GM21381 (cell line): ENCODE measurements around the gene E4F1.

Source experiments
- ATAC-seq: cut with Tn5 transposase; IDR thresholded peaks from one replicate; pipeline ENCODE4 v1.9.1; 2021; ENCODE audit warnings: mild to moderate bottlenecking, moderate library complexity; ENCODE audit not compliant: unreplicated experiment

The E4F1 gene, protein sequence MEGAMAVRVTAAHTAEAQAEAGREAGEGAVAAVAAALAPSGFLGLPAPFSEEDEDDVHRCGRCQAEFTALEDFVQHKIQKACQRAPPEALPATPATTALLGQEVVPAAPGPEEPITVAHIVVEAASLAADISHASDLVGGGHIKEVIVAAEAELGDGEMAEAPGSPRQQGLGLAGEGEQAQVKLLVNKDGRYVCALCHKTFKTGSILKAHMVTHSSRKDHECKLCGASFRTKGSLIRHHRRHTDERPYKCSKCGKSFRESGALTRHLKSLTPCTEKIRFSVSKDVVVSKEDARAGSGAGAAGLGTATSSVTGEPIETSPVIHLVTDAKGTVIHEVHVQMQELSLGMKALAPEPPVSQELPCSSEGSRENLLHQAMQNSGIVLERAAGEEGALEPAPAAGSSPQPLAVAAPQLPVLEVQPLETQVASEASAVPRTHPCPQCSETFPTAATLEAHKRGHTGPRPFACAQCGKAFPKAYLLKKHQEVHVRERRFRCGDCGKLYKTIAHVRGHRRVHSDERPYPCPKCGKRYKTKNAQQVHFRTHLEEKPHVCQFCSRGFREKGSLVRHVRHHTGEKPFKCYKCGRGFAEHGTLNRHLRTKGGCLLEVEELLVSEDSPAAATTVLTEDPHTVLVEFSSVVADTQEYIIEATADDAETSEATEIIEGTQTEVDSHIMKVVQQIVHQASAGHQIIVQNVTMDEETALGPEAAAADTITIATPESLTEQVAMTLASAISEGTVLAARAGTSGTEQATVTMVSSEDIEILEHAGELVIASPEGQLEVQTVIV

DNA sequence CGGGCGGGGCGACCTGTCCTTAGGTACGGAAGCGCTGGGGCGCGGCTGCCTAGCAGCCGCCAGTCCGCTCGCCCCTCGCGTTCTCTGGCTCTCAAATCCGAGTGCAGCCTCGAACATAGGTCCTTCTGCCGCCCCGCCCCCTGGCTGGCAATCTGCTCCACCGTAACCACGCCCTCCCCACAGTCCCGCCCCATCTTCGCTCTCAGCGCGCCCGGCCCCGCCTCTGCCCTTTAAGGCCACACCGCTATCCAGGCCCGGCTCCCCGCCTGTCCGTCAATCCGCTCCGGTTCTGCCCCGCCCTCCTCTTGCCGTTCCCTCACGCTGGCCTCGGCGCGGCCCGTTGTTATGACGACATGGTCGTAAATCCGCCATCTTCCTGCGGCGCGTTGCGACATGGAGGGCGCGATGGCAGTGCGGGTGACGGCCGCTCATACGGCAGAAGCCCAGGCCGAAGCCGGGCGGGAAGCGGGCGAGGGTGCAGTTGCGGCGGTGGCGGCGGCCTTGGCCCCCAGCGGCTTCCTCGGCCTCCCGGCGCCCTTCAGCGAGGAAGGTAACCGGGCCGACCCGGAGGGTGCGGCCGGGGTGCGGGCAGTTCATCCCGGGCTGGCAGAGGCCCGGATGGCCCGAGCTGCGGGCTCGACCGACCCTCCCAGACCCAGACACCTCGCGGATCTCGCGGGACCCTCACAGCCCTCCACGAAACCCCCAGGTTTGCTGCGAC is at the start of gene E4F1:
E4F1 (plus strand) TSS at position 371 of the 721 bp plus-strand sequence; CDS start at position 394, 23 bp downstream.
- peak; percentile 96 for ATAC-seq

DNA sequence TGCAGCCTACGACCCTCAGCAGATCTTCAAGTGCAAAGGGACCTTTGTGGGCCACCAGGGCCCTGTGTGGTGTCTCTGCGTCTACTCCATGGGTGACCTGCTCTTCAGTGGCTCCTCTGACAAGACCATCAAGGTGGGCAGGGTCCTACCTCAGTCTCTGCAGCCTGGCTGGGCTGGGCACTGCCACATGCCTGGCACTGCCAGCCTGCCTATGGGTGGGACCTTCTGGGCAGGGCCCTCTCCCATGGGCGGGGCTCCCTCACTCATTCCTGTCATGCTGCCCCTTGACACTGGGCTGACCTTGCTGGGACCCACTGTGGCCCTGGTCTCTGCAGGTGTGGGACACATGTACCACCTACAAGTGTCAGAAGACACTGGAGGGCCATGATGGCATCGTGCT is 49.5 kb upstream of the E4F1 start:
- ATAC-seq, result no peak

DNA sequence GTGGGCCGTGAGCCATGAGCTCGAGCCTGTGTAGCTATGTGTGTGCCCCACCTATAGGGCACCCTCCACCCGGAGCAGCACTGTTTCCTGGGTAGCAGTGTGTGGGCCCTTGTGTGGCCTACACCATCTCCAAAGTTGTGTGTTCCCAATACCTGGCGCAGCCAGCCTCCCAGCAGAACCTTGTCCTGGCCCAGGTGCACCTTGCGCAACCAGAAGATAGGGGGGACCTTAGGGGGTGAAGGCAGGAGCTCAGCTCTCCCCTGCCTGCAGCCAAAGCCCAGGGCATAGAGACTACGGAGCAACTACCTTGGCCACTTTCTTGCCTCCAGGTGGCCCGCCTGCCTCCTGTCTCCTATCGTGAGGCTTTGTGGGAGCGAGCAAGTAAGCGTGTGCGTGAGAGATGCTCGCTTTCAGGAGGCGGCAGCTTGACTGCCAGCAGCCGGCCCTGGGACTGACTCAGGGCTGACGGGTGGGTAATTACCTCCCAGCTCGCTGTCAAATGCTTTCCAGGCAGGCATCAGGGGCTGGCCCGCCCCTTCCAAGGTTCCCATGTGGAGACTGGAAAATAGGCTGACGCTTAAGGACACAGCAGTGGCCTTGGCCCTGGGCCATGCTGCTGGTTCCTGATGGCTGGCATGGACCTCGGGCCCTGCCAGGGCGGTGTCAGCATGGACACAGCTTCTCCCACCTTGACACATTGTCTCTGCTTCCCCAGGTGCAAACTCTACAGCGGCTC is 48.8 kb upstream of the E4F1 start:
- ATAC-seq, result no peak

DNA sequence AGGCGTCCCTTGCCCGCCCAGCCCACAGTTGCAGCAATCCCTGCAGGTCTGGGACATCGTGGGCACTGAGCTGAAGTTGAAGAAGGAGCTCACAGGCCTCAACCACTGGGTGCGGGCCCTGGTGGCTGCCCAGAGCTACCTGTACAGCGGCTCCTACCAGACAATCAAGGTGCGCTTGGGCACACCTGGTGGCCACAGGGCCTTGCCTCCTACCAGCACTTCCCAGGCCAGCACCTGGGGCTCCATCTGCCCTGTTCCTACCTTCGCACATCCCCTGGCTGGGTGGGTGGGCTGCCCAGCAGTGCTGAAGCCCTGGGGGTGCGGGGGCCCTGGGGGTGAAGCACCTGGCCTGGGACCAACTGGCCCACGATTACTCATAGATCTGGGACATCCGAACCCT is 47.9 kb upstream of the E4F1 start:
- ATAC-seq, result no peak

DNA sequence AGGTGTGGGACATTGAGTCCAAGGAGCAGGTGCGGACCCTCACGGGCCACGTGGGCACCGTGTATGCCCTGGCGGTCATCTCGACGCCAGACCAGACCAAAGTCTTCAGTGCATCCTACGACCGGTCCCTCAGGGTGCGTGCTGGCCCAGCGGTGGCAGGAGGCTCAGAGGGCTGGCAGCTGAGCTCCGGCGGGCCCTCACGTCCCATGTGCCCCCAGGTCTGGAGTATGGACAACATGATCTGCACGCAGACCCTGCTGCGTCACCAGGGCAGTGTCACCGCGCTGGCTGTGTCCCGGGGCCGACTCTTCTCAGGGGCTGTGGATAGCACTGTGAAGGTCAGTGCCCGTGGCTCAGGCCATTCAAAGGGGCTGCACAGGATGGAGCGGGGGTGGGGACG is 47.3 kb upstream of the E4F1 start:
- no peak for ATAC-seq

DNA sequence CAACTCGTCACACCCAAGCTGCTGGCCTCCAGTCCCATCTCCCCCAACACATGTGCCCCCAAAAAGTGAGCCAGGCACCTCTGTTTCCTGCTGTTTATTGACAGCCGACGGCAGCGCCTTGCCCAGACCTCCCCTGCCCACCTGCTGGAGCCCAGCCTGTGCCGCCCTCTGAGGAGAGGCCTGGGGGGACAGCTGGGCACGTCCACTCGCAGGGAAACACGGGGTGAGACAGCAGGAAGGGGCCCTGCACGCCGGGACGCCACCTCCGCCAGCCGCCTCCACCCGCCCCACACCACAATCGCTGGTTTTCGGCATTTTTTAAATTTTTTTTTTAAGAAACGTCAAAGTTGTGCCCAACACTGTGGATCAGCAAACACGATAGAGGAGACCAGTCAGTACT is 46.3 kb upstream of the E4F1 start:
- no peak for ATAC-seq

DNA sequence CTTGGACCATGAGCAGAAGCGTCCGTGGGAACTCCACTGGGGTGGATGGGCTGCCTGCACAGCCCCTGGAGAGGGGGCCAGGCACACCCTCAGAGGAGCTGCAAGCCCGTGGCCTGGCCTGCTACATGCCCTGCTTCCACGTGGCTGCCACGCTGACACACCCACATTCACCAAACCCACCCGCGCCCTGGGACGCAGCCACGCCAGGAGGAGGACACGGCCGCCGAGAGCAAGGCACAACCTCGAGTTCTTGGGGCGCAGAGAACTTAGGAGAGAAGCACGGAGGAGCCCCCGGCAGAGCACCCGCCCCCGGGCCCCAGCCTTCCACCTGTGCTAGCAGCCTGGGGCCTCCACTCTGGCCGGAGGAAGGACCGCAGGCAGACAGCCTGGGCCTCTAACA is 45.8 kb upstream of the E4F1 start:
- ATAC-seq, result no peak

DNA sequence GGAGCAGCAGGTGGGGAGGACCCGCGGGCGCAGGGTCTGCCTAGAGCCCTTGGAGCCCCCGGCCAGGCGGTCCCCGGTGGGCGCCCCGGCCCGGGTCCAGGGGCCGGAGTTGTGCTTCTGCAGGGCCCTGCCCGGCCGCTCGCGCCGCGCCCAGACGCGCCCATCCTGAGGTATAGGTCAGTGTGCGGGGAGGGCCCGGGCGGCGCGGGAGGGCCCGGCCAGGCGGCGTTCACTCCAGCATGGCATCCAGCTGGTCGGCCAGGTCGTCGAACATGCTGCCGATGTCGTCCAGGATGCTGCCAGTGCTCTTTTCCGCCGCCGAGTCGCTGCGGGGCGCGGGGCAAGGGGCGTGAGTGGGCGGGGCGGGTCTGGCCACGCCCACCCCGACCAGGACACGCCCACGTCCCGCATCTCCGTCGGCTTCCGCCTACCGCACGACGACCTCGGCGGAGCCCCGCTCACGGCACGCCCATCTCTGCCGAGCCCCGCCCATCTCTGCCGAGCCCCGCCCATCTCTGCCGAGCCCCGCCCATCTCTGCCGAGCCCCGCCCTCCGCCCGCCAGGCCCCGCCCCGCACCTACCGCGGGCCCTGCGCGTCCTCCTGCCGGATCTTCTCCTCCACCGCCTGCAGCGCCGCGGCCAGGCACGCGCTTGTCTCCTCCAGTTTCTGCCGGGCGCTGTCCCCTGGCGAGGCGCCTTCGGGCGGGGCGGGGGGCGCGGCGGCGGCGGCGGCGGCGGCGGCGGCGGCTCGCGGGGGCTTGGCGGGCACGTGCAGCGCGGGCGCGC is 44.9 kb upstream of the E4F1 start:
- no peak for ATAC-seq

DNA sequence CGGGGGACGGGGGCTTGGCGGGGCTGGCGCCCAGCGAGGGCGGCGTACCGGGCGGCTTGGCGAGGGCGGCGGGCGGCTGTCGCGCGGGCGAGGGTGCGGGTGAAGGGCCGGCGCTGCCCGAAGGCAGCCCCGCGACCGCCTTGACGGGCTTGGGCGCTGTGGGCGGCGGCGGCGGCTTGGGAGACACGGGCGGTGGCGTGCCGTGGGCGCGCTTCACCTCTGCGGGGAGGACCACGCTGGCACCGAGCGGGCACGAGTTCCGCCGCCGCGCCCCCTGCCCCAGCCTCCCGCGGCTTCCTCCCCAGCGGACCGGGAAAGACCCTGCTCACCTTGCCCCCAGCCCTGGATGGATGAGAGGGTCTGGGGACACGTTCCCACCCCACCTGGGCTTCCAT is 44.3 kb upstream of the E4F1 start:
- no peak for ATAC-seq

DNA sequence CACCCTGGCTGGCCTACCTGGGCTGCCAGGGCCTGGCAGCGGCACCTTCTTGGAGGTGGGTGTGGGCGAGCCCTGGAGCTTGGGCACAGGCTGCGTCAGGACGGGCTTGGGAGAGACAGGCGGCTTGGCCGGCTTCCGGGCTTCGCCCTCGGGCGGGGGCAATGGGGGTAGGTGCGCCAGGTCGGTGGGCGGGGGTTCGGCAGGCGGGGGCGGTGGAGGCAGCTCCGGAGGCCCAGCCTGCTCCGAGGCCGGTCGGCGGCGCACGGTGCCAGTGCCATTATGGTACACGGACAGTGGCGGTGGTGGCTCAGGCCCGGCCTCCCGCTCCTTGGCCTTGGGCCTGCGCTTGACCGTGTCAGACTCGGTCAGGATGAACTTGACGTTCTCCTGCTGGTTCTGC is 43.8 kb upstream of the E4F1 start:
- no peak for ATAC-seq

DNA sequence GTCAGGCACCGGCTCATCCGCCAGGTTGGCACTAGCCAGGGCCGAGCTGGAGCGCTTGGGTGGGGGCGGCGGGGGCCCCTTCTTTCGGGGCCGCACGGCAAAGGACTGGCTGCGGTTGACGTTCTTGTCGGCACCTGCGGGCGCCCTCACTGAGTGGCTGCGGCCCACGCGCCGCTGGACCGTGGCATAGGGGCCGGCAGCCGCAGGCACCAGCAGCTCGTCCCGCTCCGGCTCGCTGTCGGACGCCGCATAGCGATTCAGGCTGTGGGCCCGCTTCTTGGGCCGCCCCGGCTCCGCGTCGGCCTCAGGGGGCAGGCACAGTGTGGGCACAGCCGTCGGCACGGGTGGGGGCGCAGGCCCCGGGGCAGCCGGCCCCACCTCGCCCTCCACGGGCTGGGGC is 42.9 kb upstream of the E4F1 start:
- no peak for ATAC-seq

DNA sequence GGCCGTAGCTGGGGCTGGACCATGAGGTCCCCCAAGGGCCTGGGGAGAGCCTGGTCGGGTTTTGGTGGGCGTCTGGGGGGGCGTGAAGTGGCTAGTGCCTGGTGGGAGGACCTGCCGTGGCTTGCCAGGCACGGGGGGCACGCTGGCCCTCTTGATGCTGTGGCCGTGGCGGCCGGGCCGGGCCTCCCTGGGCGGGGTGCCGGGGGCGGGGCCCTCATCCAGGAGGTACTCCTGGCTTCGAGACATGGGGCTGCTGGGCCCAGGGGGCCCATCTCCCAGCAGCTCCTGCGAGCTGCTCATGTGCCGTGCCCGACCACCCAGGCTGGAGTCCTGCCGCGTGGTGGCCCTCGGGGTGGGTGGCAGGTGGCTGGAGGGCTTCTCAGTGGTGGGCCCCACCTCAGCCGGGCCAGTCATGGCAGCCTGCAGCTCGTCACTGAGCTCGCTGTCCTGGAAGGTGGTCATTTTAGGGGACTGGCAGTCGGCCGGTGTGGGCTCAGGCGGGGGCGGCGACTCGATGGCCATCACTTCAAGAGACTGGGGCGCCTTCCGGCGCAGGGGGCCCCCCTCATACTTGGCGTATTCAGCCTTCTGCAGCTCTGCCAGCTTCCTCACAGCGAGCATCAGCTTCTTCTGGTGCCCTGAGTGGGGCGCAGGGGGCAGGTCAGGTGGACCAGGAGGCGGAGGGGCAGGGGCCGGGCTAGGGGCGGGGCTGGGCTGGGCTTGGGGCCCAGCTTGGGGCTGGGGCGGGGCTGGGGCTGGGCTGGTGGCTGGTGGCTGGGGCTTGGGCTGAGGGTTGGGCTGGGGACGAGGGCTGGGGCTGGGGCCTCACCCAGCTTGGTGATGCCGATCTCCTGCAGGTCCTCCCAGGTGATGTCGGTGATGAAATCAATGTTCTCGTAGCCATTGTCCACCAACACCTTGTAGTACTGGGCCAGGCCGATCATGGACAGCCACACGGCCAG is 42.1 kb upstream of the E4F1 start:
- no peak for ATAC-seq

DNA sequence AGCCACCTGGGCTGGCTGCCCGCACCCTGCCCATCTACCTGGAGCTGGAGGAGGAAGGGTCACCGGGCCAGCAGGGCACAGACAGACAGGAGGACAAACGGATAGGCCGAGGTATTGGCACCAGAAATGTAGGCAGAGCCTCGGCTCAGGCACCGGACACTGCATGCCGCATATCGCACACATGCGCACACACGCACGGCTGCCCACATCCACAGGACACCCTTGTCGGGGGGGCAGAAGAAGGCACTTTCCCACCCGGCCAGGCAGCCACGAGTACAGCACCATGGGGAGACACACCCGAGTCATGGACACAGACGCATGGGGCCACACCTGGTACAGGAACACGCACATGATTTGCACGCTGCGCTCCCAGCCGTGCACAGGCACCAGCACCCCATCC is 41.4 kb upstream of the E4F1 start:
- no peak for ATAC-seq

DNA sequence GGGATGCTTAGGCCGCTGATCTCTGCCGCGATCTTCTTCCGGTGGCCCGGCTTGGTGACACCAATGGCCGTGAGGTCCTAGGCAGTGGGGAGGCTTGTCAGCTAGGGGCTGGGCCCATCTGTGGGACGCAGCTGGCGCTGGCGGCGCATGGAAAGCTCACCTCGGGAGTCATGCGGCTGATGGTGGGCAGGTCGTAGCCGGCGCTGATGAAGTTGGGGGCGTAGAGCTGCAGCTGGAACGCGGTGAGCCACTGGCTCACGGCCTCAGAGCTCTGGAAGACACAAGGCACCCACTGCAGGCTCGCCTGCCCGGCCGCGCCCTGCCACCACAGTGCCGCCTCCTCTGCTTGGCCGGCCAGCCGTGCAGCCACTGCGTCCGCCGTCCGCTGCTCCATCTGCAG is 39.7 kb upstream of the E4F1 start:
- no peak for ATAC-seq

DNA sequence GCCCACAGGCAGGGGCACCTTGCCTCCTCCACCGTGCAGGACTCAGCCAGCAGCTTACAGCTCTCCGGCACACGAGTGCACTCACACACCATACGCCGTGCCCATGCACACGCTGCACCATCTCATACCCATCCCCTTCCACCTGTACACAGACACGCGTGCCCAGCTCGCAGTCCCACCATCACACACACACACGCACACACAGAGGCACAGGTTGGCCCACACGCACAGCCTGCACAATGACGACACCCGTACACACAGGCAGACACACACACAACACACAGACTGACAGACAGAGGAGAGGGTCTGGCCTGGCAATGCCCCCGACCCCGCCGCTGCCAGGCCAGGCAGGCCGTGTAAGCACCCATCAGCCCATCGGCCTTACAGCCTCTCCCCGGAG is 39.0 kb upstream of the E4F1 start:
- ATAC-seq, result no peak

DNA sequence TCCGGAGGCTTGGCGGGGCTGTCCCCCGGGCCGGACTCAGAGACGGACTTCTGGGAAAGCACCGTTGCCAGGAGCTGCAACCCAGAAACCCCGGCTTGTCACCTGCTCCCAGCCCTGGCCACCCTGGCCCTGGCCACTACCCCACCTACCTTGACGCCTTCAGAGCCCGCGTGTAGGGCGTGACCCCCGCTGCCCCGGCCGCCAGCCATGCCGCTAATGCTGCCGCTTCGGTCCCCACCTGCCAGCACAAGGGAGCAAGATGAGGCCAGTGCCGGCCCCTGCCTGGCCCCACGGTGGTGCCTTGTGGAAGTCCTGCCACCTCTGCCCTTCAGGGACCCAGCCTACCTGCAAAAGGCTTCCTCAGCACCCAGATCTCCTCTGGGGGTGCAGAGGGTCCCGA is 38.4 kb upstream of the E4F1 start:
- ATAC-seq, result no peak

DNA sequence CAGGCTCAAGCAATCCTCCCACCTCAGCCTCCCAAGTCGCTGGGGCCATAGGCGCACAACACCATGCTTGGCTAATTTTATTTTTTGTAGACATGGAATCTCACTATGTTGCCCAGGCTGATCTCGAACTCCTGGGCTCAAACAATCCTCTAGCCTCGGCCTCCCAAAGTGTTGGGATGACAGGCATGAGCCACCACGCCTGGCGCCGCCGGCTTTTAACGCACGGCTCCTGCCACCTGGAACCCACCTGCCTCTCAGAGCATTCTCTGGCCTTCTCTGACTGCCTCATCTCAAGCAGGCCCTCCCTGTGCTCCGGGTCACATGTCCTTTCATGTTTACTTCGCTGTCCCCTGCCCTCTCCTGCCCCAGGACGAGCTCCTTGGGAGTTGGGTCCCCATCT is 37.3 kb upstream of the E4F1 start:
- ATAC-seq, result no peak

DNA sequence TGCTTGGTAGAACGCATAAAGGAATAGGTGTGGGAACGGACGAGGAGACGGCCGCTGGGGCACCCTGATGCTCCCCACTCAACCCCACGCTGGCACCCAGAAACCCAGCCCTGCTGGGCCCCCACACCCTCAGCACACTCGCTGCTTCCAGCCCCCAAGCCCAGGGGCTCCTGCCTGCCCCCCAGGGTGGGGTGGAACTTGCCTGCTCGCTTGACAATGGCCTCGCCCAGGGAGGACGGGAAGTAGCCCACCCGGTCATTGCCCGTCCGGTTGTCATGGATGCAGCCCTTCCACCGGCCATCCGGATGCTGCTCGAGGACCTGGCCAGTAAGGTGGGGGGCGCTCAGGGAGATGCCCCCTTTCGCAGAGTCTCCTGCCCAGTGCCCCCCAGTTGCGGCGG is 36.9 kb upstream of the E4F1 start:
- no peak for ATAC-seq

DNA sequence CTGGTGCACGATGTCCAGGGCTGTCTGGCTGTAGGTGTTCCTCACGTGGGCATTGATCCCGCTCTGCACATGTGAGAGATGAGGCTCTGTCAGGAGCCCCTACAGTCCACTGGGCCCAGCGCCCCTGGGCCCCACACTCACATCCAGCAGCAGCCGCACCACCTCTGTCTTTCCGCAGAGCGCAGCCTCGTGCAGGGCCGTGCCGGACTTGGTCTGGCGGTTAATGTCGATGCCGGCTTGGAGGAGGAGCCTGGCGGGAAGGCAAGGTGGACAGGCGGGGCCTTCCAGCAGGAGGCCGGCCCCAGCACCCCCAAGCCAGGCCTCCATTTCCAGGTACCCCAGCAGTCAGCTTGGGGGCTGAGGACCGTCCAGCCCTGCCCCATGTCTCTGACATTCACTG is 36.2 kb upstream of the E4F1 start:
- no peak for ATAC-seq
